Transverse colon (tissue), 3 donors: ENCODE results near the gene TRAK1.

Source experiments
- CTCF ChIP-seq, 5 experiments: fragments of 200-600 bp in 3 of 5; fragments of 450-650 bp in 2 of 5; sonication (generic) in 3 of 5; IDR thresholded peaks; 1 replicate in 2 of 5; 2 replicates in 3 of 5; pipeline ENCODE4 v1.5.1; 2016 to 2017; ENCODE audit warnings: antibody characterized with exemption in 5 of 5, inconsistent platforms in 3 of 5, mild to moderate bottlenecking in 2 of 5, moderate library complexity in 1 of 5
- POLR2A ChIP-seq: fragments of 450-650 bp; IDR thresholded peaks from one replicate; pipeline ENCODE4 v1.6.1; 2016; ENCODE audit warnings: antibody characterized with exemption, mild to moderate bottlenecking, moderate library complexity

- TF ChIP-seq POLR2A (no peak), CTCF (IDR thresholded peaks at IDR 0.05) (no peak)
These were observed 61.0 kb downstream of the TRAK1 start for GRCh38 chr3:42152193-42152592.
